ENCODE measurements around the gene RFX2. TPM values are rescaled to one million over a fixed set of nuclear protein-coding genes. Genes with fewer than 3 reads are reported as not detected.
A peak's percentile ranks its signal among the peaks of the same experiment; 100 is the strongest.

Gene RFX2
- total and polyA plus RNA-seq, 4 donors, result 13.1 to 54.2 (median 20.0) TPM

GRCh38 chr19:5973867-5974635 is 136.2 kb downstream of the RFX2 start:
- Histone ChIP-seq H3K4me3 (no peak overlapping the region), H3K27me3 (ENCODE audit: control insufficient read depth in 3 of 3, insufficient read depth in 3 of 3, low read length in 2 of 3) (no peaks in the 10 kb centered on the region), H3K9me3 (ENCODE audit: control insufficient read depth in 4 of 4, insufficient read depth in 3 of 4, low read length in 3 of 4) (no peaks in the 10 kb centered on the region), H3K4me1 (ENCODE audit: control insufficient read depth in 5 of 5, insufficient read depth in 5 of 5, low read length in 5 of 5) (peaks cover 12 to 36% (median 15%) of the 10 kb centered on the region in 5 donors), H3K27ac (ENCODE audit: low read depth in 1 of 2, low read length in 1 of 2) (peak overlapping the region in 1 of 2 donors; percentile 12), H3K36me3 (ENCODE audit: control insufficient read depth in 4 of 4, insufficient read depth in 4 of 4, low read length in 4 of 4) (peaks cover 0 to 11% (median 5%) of the 10 kb centered on the region in 4 donors), H3K9ac (ENCODE audit: insufficient read depth in 1 of 2, low read length in 2 of 2) (no peak overlapping the region)
- WGBS, 2 donors, result 84 to 90% methylated on average over 15 of the region's 15 CpGs
- ATAC-seq (ENCODE audit: insufficient read depth, low FRiP score) (no peak), DNase-seq (no peak)
- no peak for TF ChIP-seq CTCF (IDR thresholded peaks at IDR 0.05; ENCODE audit: control extremely low read depth, extremely low read depth)

- Histone ChIP-seq H3K9ac (ENCODE audit: insufficient read depth in 1 of 2, low read length in 2 of 2) (peak overlapping the region in 1 of 2 donors; percentile 28), H3K4me3 (no peak overlapping the region), H3K36me3 (ENCODE audit: control insufficient read depth in 4 of 4, insufficient read depth in 4 of 4, low read length in 4 of 4) (peaks cover 0 to 11% (median 5%) of the 10 kb centered on the region in 4 donors), H3K27ac (ENCODE audit: low read depth in 1 of 2, low read length in 1 of 2) (no peak overlapping the region), H3K9me3 (ENCODE audit: control insufficient read depth in 4 of 4, insufficient read depth in 3 of 4, low read length in 3 of 4) (no peaks in the 10 kb centered on the region), H3K27me3 (ENCODE audit: control insufficient read depth in 3 of 3, insufficient read depth in 3 of 3, low read length in 2 of 3) (no peaks in the 10 kb centered on the region), H3K4me1 (ENCODE audit: control insufficient read depth in 5 of 5, insufficient read depth in 5 of 5, low read length in 5 of 5) (peaks cover 15 to 39% (median 19%) of the 10 kb centered on the region in 5 donors)
- DNase-seq (no peak), ATAC-seq (ENCODE audit: insufficient read depth, low FRiP score) (no peak)
- no peak for TF ChIP-seq CTCF (IDR thresholded peaks at IDR 0.05; ENCODE audit: control extremely low read depth, extremely low read depth)
- WGBS, 2 donors, result 94 to 99% methylated on average over 5 of the region's 5 CpGs
Observed at GRCh38 chr19:5973376-5973775, 136.9 kb downstream of the RFX2 start.

GRCh38 chr19:5972355-5972731 is 138.0 kb downstream of the RFX2 start:
- Histone ChIP-seq H3K4me3 (no peak overlapping the region), H3K4me1 (ENCODE audit: control insufficient read depth in 5 of 5, insufficient read depth in 5 of 5, low read length in 5 of 5) (peaks cover 20 to 48% (median 25%) of the 10 kb centered on the region in 5 donors), H3K36me3 (ENCODE audit: control insufficient read depth in 4 of 4, insufficient read depth in 4 of 4, low read length in 4 of 4) (peaks cover 0 to 11% (median 5%) of the 10 kb centered on the region in 4 donors), H3K27ac (ENCODE audit: low read depth in 1 of 2, low read length in 1 of 2) (no peak overlapping the region), H3K9ac (ENCODE audit: insufficient read depth in 1 of 2, low read length in 2 of 2) (no peak overlapping the region), H3K27me3 (ENCODE audit: control insufficient read depth in 3 of 3, insufficient read depth in 3 of 3, low read length in 2 of 3) (no peaks in the 10 kb centered on the region), H3K9me3 (ENCODE audit: control insufficient read depth in 4 of 4, insufficient read depth in 3 of 4, low read length in 3 of 4) (no peaks in the 10 kb centered on the region)
- WGBS, 2 donors, result 84 to 90% methylated on average over 9 of the region's 9 CpGs
- TF ChIP-seq CTCF (IDR thresholded peaks at IDR 0.05; ENCODE audit: control extremely low read depth, extremely low read depth), result no peak
- no peak for ATAC-seq (ENCODE audit: insufficient read depth, low FRiP score)
- no peak for DNase-seq
